CD4-positive, alpha-beta T cell (primary cell): ENCODE data around the gene TTLL1. TPM values are rescaled to one million over a fixed set of nuclear protein-coding genes. Genes with fewer than 3 reads are reported as not detected.

ENCODE experiments used
- ATAC-seq: fragments of 200-7000 bp; cut with Tn5 transposase; one replicate; pipeline ENCODE4 v1.10.0; 2022; ENCODE audit warnings: mild to moderate bottlenecking; ENCODE audit not compliant: poor library complexity
- CTCF ChIA-PET: fragments of 350-600 bp; sonication (Branson Sonifier 250); formaldehyde crosslinking; loops from one replicate; lab custom pipeline; 2021; ENCODE audit warnings: antibody characterized with exemption, inconsistent platforms; lab: Charles Lee
- POLR2A ChIA-PET: fragments of 350-600 bp; sonication (Branson Sonifier 250); formaldehyde crosslinking; loops from one replicate; lab custom pipeline; 2021; ENCODE audit warnings: antibody characterized with exemption, inconsistent platforms; lab: Charles Lee
- DNase-seq, 14 experiments: peaks; one replicate each; pipeline ENCODE4 v3.0.0-alpha.2; 2013 to 2020; ENCODE audit warnings: mixed read lengths in 2 of 14
- H3K27ac ChIP-seq, 2 donors: one replicate each; pipeline versions ENCODE4 v1.5.1 to v1.7.0; 2013; ENCODE audit warnings: low read length in 2 of 2, low read depth in 1 of 2, mild to moderate bottlenecking in 1 of 2
- H3K27me3 ChIP-seq, 2 experiments: 1 replicate in 1 of 2; 2 replicates in 1 of 2; pipeline versions ENCODE4 v1.6.1 to v1.7.0; 2013; ENCODE audit warnings: low read length in 2 of 2, control low read depth in 1 of 2, mild to moderate bottlenecking in 1 of 2, moderate library complexity in 1 of 2; ENCODE audit not compliant: insufficient read depth in 2 of 2, control insufficient read depth in 1 of 2
- H3K36me3 ChIP-seq: one replicate; pipeline ENCODE4 v1.6.1; 2013; ENCODE audit warnings: low read length, control low read depth; ENCODE audit not compliant: insufficient read depth
- H3K4me1 ChIP-seq: one replicate; pipeline ENCODE4 v1.6.1; 2013; ENCODE audit warnings: low read length, control low read depth; ENCODE audit not compliant: insufficient read depth
- H3K4me3 ChIP-seq: one replicate; pipeline ENCODE4 v1.5.1; 2013; ENCODE audit warnings: mild to moderate bottlenecking, low read length, moderate library complexity
- H3K9me3 ChIP-seq, 2 experiments: 1 replicate in 1 of 2; 2 replicates in 1 of 2; pipeline versions ENCODE4 v1.6.1 to v1.7.0; 2013; ENCODE audit warnings: low read length in 2 of 2, mild to moderate bottlenecking in 2 of 2, control low read depth in 1 of 2, moderate library complexity in 1 of 2; ENCODE audit not compliant: control insufficient read depth in 1 of 2, insufficient read depth in 1 of 2
- H3K27ac Mint-ChIP-seq: one replicate; pipeline ENCODE4 v1.8.0; 2020; ENCODE audit warnings: mixed read lengths
- H3K27me3 Mint-ChIP-seq: one replicate; pipeline ENCODE4 v1.8.0; 2021; ENCODE audit warnings: mixed read lengths
- H3K36me3 Mint-ChIP-seq: one replicate; pipeline ENCODE4 v1.8.0; 2021; ENCODE audit warnings: low read depth, mixed read lengths
- H3K4me1 Mint-ChIP-seq: one replicate; pipeline ENCODE4 v1.8.0; 2021; ENCODE audit warnings: low read depth, mixed read lengths
- H3K4me3 Mint-ChIP-seq: one replicate; pipeline ENCODE4 v1.8.0; 2020; ENCODE audit warnings: mild to moderate bottlenecking, mixed read lengths
- H3K9me3 Mint-ChIP-seq: one replicate; pipeline ENCODE4 v1.8.0; 2020; ENCODE audit warnings: mixed read lengths
- intact Hi-C, 2 experiments: fragments of 100-400 bp; cut with DNase I in 1 of 2; cut with micrococcal nuclease in 1 of 2; formaldehyde crosslinking; loops; one replicate each; pipeline versions ENCODE4 v1.15.1 to v1.9.0; 2023 to 2025; cut with DNase I, micrococcal nuclease
- total RNA-seq, 174 experiments: library from RNA in 2 of 174; stranded (reverse) in 2 of 174; gene quantifications; one replicate each; pipeline ENCODE4 v1.2.3 and lab custom pipeline; 2021 to 2026
- TF ChIP-seq, protein P1 (sequence below): fragments of 200-600 bp; IDR thresholded peaks from one replicate; pipeline ENCODE4 v1.8.0; 2022; ENCODE audit warnings: antibody characterized with exemption, mild to moderate bottlenecking

The TTLL1 gene
- total RNA-seq, 2 experiments from 2014 or later, result 2.6 to 2.8 TPM

- Histone ChIP-seq H3K4me1 (peaks cover 32% of the 10 kb centered on the region), H3K9me3 (no peaks in the 10 kb centered on the region), H3K27me3 (no peaks in the 10 kb centered on the region), H3K36me3 (peaks cover 2% of the 10 kb centered on the region), H3K4me3 (no peak overlapping the region), H3K27ac (no peak overlapping the region)
- ATAC-seq, result no peak
- no peaks in the 10 kb centered on the region for H3K27me3 Mint-ChIP-seq
- intact Hi-C loops, result no loop called here
- ChIA-PET CTCF (no interaction called here), POLR2A (no interaction called here)
- no peaks in the 10 kb centered on the region for H3K36me3 Mint-ChIP-seq
- no peaks in the 10 kb centered on the region for H3K9me3 Mint-ChIP-seq
- H3K4me3 Mint-ChIP-seq, result no peak overlapping the region
- H3K27ac Mint-ChIP-seq, result no peak overlapping the region
- peaks cover 70% of the 10 kb centered on the region for H3K4me1 Mint-ChIP-seq
- TF ChIP-seq, protein P1, sequence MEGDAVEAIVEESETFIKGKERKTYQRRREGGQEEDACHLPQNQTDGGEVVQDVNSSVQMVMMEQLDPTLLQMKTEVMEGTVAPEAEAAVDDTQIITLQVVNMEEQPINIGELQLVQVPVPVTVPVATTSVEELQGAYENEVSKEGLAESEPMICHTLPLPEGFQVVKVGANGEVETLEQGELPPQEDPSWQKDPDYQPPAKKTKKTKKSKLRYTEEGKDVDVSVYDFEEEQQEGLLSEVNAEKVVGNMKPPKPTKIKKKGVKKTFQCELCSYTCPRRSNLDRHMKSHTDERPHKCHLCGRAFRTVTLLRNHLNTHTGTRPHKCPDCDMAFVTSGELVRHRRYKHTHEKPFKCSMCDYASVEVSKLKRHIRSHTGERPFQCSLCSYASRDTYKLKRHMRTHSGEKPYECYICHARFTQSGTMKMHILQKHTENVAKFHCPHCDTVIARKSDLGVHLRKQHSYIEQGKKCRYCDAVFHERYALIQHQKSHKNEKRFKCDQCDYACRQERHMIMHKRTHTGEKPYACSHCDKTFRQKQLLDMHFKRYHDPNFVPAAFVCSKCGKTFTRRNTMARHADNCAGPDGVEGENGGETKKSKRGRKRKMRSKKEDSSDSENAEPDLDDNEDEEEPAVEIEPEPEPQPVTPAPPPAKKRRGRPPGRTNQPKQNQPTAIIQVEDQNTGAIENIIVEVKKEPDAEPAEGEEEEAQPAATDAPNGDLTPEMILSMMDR, result no peak
- no peak for DNase-seq
These were observed 79.7 kb downstream of the TTLL1 start for GRCh38 chr22:43009444-43009843.

- ChIA-PET POLR2A (no interaction called here), CTCF (no interaction called here)
- no peaks in the 10 kb centered on the region for H3K9me3 Mint-ChIP-seq
- H3K27me3 Mint-ChIP-seq, result no peaks in the 10 kb centered on the region
- ATAC-seq (no peak), DNase-seq (no peak)
- no peak overlapping the region for H3K4me3 ChIP-seq
- H3K27ac Mint-ChIP-seq, result no peak overlapping the region
- no peak overlapping the region for H3K27ac ChIP-seq
- no peaks in the 10 kb centered on the region for H3K27me3 ChIP-seq
- TF ChIP-seq, protein P1, result no peak
- peaks cover 32% of the 10 kb centered on the region for H3K4me1 ChIP-seq
- H3K36me3 Mint-ChIP-seq, result no peaks in the 10 kb centered on the region
- H3K4me1 Mint-ChIP-seq, result peaks cover 70% of the 10 kb centered on the region
- no peaks in the 10 kb centered on the region for H3K9me3 ChIP-seq
- intact Hi-C loops, result no loop called here
- peaks cover 2% of the 10 kb centered on the region for H3K36me3 ChIP-seq
- no peak overlapping the region for H3K4me3 Mint-ChIP-seq
These were observed 80.3 kb downstream of the TTLL1 start for GRCh38 chr22:43008921-43009320.

GRCh38 chr22:43008509-43008908 lies 80.7 kb downstream of the TTLL1 start:
- Histone ChIP-seq H3K36me3 (peaks cover 2% of the 10 kb centered on the region), H3K4me1 (peaks cover 31% of the 10 kb centered on the region), H3K9me3 (no peaks in the 10 kb centered on the region), H3K27me3 (no peaks in the 10 kb centered on the region), H3K27ac (no peak overlapping the region), H3K4me3 (no peak overlapping the region)
- intact Hi-C loops, result no loop called here
- no peak for DNase-seq
- Mint-ChIP-seq H3K27ac (no peak overlapping the region), H3K4me3 (no peak overlapping the region), H3K27me3 (no peaks in the 10 kb centered on the region), H3K4me1 (peaks cover 70% of the 10 kb centered on the region), H3K9me3 (no peaks in the 10 kb centered on the region), H3K36me3 (no peaks in the 10 kb centered on the region)
- TF ChIP-seq, protein P1, result no peak
- no peak for ATAC-seq
- ChIA-PET POLR2A (no interaction called here), CTCF (no interaction called here)
